HL-60/S4 treated with phorbol 12-myristate 13-acetate at 8.2 ng/mL for 4 days and 3 days (cell line): ENCODE measurements around the gene PIGZ.

Experiments used
- in situ Hi-C: fragments of 300-500 bp; cut with MboI; formaldehyde crosslinking; loops from 2 replicates; pipeline ENCODE4 v1.15.0; 2022; ENCODE audit warnings: low sequenced_read_pairs

Gene PIGZ

DNA sequence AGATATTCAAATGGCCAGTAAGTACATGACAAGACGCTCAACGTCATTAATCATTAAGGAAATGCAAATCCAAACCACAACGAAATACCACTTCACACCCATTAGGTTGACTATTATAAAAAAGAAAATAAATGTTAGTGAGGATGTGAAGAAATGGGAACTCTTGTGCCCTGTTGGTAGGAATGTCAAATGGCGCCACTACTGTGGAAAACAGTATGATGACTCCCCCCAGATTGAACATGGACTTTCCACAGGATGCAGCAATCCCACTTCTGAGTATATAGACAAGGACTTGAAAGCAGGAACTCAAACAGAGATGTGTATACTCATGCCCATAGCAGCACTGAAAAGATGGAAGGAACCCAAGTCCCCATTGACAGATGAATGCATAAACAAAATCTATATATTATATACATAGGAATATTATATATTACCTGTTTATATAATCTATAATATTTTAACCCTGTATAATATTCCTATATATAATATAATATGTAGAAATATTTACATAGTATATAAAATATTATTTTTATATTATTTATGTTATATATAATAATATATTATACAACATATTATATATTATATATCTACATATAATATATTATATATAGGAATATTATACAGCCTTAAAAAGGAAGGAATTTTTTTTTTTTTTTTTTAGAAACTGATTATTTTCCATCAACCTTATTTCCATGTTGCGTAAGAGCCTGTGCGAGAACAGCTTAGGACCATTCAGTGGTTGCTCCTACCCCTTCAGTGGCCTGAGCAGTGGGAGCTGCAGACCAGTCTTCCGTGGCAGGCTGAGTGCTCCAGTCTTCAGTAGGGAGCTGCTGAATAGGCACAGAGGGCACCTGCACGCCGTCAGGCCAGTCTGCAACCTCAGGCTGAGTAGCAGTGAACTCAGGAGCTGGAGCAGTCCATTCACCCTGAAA lies 17.6 kb upstream of the PIGZ start:
- in situ Hi-C loops = no loop called here

DNA sequence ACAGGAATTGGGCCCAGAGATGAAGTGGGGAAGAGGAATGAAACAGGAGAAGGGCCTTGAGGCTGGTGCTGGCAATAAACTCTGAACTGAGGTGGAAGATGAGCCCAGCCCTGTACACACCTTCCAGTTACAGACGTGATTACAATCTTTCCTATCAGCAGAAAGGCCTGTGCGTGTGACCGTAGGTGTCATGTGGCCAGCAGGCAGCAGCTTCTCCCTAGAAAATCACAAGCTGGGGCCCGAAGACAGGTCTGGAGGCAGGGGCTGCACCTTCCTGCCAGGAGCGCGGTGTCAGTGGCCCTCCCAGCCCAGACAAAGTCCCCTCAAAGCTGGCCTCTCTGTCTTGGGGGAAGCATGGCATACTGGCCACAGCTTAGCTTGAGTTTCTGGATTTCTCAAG lies 16.7 kb upstream of the PIGZ start:
- in situ Hi-C loops = no loop called here

DNA sequence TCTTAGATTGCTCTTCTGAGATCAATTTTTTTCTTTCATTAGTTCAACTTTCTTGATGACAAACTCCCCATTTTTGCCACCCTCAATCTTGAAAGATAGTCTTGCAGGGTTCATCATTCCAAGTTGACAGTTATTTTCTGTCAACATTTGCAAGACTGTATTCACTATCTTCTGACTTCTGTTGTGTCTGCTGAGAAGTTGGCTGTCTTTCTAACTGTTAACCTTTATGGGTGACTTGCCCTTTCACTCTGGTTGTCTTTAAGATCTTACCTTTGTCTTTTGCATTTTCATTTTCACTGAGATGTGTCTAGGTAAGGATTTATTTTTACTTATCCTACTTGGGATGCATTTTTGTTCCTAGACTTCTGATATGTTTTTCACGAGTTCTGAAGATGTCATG lies 14.6 kb upstream of the PIGZ start:
- in situ Hi-C loops = no loop called here

DNA sequence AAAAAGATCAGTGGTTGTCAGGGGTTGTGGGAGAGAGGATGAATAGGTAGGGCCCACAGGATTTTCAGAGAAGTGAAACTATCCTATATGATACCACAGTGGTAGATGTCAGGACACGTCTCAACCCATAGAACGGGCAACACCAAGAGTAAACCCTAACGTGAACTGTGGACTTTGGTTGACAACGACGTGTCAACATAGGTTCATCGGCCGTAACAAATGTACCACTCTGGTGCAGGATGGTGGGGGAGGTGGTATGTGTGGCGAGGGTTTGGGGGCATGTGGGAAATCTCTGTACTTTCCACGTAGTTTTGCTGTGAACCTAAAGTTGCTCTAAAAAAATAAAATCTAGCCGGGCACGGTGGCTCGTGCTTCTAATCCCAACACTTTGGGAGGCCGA lies 13.0 kb upstream of the PIGZ start:
- in situ Hi-C loops = no loop called here

DNA sequence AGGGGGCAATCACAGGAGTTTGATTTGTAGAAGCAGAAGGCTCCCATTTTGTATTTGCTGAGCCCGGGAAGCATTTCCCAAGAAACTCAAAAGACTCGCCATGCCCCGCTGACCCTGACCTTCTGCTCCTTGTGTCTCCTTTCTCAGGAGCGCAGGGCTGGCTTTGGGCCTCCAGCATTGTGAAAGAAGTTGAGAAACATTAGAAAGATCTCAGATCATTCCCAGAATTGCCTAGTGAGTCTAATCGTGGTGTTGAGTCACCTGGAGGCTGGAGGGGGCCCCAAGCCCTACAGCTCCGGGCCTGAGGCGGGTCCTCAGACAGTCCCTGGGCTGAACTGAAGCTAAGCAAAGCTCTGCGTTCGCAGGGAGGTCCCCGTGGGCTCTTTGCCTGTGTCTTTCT lies 10.9 kb upstream of the PIGZ start:
- in situ Hi-C loops = no loop called here

DNA sequence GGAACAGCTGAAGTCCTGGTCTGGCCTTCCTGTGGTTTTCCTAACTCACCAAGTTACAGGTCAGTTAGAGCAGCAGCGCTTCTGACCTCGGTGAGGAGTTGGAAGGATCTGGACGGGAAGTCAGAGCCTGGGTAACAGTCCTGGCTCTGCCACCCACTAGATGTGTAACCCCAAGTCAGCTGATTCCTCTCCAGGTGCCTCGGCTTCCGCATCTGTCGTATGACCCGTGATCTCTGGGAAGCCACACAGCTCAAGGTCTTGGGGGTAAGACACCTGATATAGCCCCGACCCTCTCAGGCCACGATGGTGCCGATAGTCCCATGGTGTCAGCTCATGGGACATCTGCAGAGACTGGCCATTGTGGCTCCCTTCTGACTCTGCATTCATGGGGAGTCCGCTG lies 8.3 kb upstream of the PIGZ start:
- in situ Hi-C loops = no loop called here

DNA sequence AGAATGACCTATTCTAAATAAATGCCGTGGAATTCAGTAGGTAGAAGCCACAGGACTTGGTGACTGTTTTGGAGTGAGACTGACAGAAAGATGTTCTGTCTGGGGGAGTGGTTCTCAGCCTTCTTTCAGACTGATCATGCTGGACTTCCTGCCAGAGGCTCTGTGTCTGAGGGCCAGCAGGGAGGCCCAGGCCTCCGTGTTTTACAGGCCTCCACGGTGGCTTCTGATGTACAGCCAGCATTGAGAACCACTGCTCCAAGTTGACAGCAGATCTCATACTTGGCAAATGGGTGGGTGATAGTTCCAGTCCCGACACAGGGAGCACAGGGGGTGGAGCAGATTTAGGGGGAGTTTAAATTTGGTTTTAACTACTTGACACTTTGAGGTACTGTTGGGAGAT lies 6.7 kb upstream of the PIGZ start:
- in situ Hi-C loops = no loop called here

DNA sequence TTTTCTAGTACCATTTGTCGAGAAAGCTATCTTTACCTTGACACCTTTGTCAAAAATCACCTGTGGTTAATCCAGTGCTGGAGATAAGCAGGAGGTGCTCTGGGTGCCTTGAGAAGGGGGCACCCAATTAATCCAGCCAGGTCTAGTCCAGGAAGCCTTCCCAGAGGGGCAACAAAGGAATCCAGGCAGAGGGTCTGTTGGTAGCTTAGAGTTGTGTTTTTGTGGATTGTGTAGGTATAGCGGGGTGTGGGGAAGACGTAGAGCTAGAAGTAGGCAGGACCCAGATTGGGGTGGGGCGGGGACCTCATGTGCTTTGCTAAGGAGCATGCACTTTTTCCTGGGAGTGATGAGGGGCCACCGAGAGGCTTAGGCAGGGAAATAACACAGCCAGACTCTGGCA lies 6.0 kb upstream of the PIGZ start:
- in situ Hi-C loops = no loop called here

DNA sequence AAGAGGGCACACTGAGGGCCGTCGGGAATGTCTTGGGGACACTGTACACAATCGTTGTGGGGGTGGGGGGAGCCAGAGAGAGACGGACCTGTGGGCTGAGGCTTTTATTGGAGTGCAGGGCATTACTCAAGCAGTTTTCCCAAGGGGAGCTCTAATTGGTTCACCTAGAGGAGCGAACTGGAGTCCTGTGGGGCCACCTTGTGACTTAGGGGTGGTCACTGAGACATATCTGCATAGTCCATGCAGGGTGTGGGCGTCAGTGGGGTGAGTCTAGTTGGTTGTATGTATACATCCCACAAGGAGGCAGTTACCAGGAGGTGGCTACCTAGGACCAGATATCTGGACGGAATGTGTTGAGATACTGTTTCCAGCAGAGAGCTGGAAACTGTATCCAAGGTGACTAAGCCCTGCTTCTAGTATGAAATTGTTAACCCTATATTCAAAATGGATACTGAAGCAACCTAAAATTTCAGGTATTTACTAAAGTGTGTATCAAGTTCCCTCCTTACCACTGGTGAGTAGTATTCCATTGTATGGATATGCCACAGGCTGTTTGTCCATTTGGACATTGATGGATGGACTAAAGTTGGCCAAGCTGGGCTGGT lies 2.6 kb upstream of the PIGZ start:
- in situ Hi-C loops = no loop called here

DNA sequence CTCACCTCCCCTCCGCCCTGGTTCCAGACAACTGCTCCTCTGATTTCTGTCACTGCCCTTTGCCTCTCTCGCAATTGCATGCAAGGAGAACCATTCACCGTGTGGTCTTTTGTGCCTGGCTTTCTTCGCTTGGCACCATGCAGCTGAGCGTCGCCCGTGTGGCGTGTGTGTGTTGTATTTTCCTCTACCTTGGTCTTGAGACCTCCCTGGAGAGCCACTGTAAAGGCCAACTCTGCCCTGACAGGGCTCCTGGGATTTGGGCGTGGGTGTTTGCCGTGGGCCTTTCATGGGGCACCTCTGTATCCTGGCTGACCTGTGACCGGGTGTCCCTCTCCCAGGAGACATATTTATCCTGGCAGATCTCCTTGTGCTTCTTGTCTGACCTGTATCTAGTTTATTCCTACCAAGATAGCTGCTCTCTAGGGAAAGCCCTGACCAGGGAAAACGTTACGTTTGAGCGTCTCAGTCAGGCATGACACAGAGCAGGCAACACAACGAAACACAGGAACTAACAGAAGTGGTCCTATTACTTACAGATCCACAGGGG lies 2.0 kb upstream of the PIGZ start:
- in situ Hi-C loops = no loop called here

DNA sequence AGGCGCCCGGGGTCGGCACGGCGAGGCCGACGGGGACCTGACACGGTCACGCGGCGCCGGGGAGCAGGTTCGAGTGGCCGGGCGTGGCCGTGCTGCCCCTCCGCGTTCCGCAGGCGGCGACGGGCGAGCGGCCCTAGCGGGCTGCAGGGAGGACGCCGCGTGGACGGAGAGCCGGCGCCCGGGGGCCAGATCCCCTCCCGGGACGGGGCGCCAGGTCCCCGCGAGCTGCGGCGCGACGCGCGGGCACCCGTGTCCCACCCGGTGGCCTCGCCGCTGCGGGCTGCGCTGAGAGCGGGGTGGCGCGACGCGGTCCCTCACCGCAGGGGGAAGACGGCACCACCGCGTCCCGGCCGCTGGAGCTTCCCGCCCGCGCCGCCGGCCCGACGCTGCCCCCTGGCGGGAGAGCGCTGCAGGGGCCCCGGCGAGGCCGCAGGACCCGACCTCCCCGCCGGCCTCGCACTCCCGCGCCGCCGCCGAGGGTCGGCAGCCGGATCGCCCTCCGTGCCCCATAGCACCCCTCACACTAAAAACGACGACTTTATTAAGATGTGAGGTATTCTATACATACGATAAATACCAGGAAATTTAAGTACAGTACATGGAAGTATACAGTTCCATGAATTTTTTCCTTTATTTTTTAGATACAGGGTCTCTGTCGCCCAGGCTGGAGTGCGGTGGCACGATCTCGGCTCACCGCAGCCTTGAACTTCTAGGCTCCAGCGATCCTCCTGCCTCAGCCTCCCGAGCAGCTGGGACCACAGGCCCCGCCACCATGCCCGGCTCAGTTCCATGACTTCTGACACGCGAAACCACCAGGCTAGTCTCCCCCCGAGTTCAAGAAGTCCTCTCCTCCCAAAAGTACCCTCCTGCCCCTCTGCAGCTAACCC lies 1.3 kb upstream of the PIGZ start:
- in situ Hi-C loops = no loop called here

DNA sequence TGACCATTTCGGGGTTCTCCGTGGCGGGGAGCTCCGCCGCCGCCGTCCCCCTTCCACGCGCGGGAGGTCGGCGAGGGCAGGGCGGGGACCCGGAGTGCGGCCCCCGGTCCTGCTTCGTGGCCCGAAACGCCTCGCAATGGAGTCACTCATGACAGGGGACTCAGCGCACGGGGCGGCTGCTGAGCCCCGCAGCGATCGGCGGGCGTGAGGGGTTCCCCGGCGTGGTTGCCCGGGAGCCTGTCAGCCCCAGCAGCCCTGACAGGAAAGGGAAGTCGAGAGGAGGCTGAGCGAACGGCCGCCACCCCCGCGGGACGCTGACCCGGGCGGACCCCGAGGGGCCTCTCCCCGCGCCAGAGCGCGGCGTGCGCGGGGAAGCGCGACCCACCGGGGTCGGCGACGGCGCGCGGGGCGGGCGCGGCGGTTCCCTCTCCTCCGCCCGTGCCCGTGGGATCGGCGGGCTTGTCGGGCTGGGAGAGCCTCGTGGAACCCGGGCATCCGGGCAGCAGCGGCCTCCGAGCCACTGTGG lies 564 bp upstream of the PIGZ start:
- in situ Hi-C loops = no loop called here

DNA sequence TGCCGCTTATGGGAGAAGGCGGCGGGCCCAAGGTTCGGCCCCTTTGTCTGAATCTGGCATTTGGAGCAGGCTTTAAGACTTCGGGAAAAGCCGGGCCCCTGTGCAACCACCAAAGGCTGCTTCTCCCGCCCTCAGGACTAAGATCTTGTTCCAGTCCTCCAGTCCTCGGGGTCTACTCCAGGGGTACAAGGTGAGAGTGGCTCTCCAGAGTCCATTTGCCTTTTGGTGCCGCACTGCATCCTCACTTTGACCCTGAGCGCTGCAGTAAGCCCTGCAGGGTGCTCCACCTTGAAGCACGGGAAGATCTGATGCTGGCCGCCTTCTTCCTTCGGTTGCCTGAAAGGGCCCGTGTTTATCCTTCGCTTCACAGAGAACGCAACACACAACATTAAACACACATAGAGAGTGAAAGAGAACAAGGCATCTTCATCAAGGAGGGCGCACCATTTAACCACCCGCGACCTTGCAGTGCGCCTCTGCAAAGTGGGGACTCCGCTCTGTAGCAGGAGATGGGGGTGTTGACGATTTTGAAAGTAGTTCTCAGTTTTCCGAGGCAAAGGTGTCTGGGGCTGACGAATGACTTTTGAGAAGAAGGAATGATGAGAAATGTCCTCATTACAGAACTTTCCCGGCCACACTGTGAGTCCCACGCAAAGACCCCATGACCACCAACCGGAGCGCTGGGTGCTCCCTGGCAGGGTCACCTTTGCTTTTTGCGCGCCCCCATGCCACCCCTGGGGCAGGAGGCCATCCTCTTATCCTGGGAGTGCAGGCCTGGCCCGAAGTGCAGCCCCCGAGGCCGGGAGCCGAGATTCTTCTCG lies 1.0 kb downstream of the PIGZ start:
- in situ Hi-C loops = no loop called here

DNA sequence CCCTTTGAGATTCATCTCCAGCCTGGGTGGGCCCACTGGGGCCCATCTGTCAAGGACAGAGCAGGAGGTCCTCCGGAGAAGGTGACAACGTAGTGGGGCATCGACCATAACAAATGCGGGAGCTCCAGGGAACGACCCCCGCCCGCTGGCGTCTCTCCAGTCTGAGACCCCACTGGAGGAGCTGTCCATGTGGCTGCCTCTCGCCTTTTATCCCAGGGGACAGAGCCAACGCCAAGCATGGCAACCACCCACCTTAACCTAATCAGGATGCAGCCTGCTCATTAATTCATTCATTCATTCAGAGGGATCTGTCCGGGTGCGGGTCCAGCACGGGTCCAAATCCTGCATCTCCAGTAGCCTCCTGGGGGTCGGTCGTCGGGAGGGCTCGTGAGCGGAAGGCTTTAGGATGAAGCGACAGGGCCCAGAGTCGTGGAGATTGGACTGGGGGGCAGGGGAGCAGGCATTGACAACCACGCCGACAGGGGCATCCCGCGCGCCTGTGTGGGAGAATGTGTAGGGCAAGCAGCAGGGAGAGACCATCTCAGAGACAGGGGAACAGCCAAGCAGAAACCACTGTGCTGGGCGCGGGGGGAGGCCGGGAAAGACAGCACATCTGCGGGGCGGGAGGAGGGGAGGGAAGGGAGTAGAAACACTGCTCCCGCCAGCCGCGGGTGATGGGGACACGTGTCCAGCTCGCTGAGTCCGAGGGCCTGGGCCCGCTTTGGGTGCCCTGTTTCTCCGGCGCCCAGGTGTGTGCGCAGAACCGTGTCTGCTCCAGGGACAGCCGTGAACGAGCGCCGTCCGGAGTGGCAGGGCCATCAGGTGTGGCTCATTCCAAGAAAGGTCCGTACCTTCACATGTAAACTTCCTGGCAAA lies 1.9 kb downstream of the PIGZ start:
- in situ Hi-C loops = no loop called here

DNA sequence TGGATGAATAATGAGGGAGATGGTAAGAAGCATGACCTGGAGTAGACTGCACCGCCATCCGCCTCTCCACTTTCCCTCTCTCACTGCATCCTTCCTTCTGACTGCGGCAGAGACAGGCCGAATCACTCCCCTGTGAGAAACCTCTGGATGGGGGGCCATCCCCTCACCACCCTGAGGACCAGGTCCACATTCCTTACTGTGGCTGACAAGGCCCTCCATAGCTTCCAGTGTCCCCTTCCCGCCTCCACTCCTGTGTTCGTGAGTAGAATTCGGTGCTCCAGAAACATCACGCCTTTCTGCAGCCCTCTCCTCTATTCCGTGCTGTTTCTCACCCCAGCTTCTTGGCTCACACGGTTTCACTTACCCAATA lies 2.8 kb downstream of the PIGZ start:
- in situ Hi-C loops = no loop called here

DNA sequence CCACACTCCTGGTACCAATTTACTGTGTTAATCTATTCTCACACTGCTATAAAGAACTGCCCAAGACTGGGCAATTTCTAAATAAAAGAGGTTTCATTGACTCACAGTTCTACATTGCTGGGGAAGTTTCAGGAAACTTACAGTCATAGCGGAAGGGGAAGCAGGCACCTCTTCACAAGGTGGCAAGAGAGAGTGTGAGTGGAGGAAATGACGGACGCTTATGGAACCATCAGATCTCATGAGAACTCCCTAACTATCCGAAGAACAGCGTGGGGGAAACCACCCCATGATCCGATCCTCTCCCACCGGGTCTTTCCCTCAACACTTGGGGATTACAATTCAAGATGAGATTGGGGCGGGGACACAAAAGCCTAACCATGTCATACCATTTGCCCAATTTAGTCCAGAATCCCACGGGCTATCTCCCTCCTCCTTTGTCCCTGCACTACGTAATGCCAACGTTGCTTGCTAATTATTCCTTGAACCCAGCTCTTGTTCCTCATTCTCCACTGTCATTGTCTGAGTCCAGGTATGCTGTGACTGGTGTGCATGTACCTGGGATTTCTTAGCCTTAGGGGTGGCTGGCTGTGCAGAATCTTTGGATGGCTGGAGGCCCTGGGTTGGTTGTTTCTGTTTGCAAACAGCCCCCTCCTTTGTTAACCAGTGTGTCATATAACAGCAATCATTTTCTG lies 3.4 kb downstream of the PIGZ start:
- in situ Hi-C loops = no loop called here

DNA sequence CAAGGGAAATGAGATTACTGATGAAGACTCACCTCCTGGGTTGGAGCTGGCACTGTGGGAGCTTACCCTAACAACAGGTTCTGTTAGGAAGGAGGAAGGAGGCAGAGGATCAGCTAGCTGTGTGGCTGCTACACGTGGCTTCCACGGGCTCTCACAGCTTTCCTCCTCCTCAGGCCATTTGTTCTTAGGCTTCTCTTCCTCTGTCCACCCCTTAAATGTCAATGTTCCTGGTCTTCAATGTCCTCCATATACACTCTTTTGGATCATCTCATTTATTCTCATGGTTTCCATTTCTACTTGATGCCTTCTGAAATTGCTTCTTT lies 5.0 kb downstream of the PIGZ start:
- in situ Hi-C loops = no loop called here

DNA sequence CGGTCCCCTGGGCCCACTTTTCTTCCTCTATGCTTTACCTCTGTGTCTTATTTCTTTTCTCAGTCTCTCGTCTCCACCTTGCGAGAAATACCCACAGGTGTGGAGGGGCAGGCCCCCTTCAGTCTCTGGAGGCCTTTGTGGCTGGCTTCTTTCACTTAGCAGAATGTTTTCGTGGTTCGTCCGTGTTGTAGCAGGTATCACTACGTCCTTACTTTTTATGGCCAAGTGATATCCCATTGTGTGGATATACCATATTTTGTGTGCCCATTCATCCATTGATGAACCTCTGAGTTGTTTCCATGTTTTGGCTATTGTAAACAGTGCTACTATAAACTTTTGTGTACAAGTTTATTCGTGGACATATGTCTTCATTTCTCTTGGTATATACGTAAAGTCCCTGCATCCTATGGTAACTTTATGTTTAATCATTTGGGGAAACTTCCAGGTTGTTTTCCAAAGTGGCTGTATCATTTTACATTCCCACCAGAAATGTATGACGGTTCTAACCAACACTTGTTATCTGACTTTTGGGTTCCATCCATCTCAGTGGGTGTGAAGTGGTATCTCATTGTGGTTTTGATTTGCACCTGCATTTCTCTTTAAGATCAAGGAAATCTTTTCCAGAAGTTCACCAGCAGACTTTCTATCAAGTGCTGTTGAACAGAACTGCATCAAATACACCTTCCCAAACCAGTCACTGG lies 5.6 kb downstream of the PIGZ start:
- in situ Hi-C loops = no loop called here
